ENCODE measurements around the gene L3MBTL3. TPM values are rescaled to one million over a fixed set of nuclear protein-coding genes. Genes with fewer than 3 reads are reported as not detected.

The L3MBTL3 gene
- total RNA-seq, 1 experiment from 2014 or later: 4.7 TPM

GRCh38 chr6:130164251-130164650 lies 145.9 kb downstream of the L3MBTL3 start:
- Histone ChIP-seq H3K9me3 (ENCODE audit: control insufficient read depth, low read depth, low read length) (no peaks in the 10 kb centered on the region), H3K79me1 (ENCODE audit: insufficient read depth, low read depth, low read length, poor library complexity, severe bottlenecking) (no peaks in the 10 kb centered on the region), H3T11ph (ENCODE audit: low read length) (no peak overlapping the region), H3K4me1 (ENCODE audit: insufficient read depth, low read length) (no peaks in the 10 kb centered on the region), H3K79me2 (ENCODE audit: insufficient read depth, low read length) (no peaks in the 10 kb centered on the region), H3K23me2 (ENCODE audit: insufficient read length, low read depth, low read length, poor library complexity, severe bottlenecking) (no peaks in the 10 kb centered on the region), H2AK5ac (ENCODE audit: insufficient read length, low read length) (no peak overlapping the region), H4K91ac (ENCODE audit: insufficient read length, low read depth, low read length) (no peak overlapping the region), H4K5ac (ENCODE audit: insufficient read length, low read depth, low read length) (no peak overlapping the region), H2BK12ac (ENCODE audit: insufficient read length, low read depth, low read length) (no peak overlapping the region), H2BK15ac (ENCODE audit: low read depth, low read length) (no peak overlapping the region), H4K20me1 (ENCODE audit: control insufficient read depth, insufficient read depth, insufficient read length) (no peaks in the 10 kb centered on the region), H2BK120ac (ENCODE audit: low read depth, low read length, poor library complexity, severe bottlenecking) (no peak overlapping the region), H2BK5ac (ENCODE audit: insufficient read length, low read length) (no peak overlapping the region), H4K8ac (replicated peaks; ENCODE audit: insufficient read length, low read depth, low read length) (no peak overlapping the region), H3K27me3 (ENCODE audit: insufficient read depth, low read length) (no peaks in the 10 kb centered on the region), H3K4ac (ENCODE audit: low read depth, low read length) (no peak overlapping the region), H3K14ac (ENCODE audit: insufficient read depth, low read length) (no peak overlapping the region), H3K56ac (ENCODE audit: insufficient read length, low read depth, low read length) (no peak overlapping the region), H3K23ac (ENCODE audit: insufficient read length, low read depth, low read length) (no peak overlapping the region), H3K4me2 (ENCODE audit: insufficient read depth, insufficient read length, low read length) (no peak overlapping the region), H3K18ac (ENCODE audit: insufficient read length, low read depth, low read length) (no peak overlapping the region), H2AFZ (ENCODE audit: low read length) (no peak overlapping the region), H3K9ac (ENCODE audit: extremely low read depth, insufficient read length, low read length) (no peak overlapping the region), H2BK20ac (ENCODE audit: low read depth, low read length, poor library complexity, severe bottlenecking) (no peak overlapping the region), H3K27ac (ENCODE audit: insufficient read length, low read depth, low read length) (no peak overlapping the region)
- H3K27me3 Mint-ChIP-seq (ENCODE audit: low read depth): no peaks in the 10 kb centered on the region
- no peak for DNase-seq
- H3K4me3 Mint-ChIP-seq: no peak overlapping the region
- whole genome bisulfite sequencing (ENCODE audit: extremely low coverage, insufficient read length, low lambda C conversion rate): no CpG with 5 or more reads among the region's 4 CpGs
- H3K36me3 Mint-ChIP-seq (ENCODE audit: insufficient read depth in 1 of 3, low read depth in 3 of 3): peaks cover 0 to 5% (median 3%) of the 10 kb centered on the region in 3 experiments; a peak in 4 of 7 replicates
- no peak overlapping the region; a peak in 1 of 7 replicates for H3K27ac Mint-ChIP-seq
- no peak for TF ChIP-seq CTCF (conservative IDR thresholded peaks at IDR 0.05)
- H3K9me3 Mint-ChIP-seq: peaks cover 0 to 4% of the 10 kb centered on the region in 2 experiments; a peak in 1 of 5 replicates
- peaks cover 3 to 6% of the 10 kb centered on the region in 2 experiments; a peak in 3 of 4 replicates for H3K4me1 Mint-ChIP-seq
